ENCODE results near the gene TBC1D4.
A peak's percentile ranks its signal among the peaks of the same experiment; 100 is the strongest.

TBC1D4 gene

GRCh38 chr13:75468098-75468497 is 13.9 kb downstream of the TBC1D4 start:
- H3K9ac ChIP-seq (ENCODE audit: low read depth, low read length) = peak overlapping the region; percentile 11
- peaks cover 9% of the 10 kb centered on the region for H3K4me1 ChIP-seq (ENCODE audit: control insufficient read depth, insufficient read depth, low read length)
- H3K4me2 ChIP-seq (ENCODE audit: low read length) = peak overlapping the region; percentile 58
- H3K4me3 ChIP-seq (ENCODE audit: low read length) = no peak overlapping the region
- H3K27me3 ChIP-seq (ENCODE audit: control insufficient read depth, insufficient read depth, low read length) = no peaks in the 10 kb centered on the region
- no peaks in the 10 kb centered on the region for H3K36me3 ChIP-seq (ENCODE audit: insufficient read depth, low read length)
- no peaks in the 10 kb centered on the region for H3K9me3 ChIP-seq (replicated peaks; ENCODE audit: low read length)

DNA sequence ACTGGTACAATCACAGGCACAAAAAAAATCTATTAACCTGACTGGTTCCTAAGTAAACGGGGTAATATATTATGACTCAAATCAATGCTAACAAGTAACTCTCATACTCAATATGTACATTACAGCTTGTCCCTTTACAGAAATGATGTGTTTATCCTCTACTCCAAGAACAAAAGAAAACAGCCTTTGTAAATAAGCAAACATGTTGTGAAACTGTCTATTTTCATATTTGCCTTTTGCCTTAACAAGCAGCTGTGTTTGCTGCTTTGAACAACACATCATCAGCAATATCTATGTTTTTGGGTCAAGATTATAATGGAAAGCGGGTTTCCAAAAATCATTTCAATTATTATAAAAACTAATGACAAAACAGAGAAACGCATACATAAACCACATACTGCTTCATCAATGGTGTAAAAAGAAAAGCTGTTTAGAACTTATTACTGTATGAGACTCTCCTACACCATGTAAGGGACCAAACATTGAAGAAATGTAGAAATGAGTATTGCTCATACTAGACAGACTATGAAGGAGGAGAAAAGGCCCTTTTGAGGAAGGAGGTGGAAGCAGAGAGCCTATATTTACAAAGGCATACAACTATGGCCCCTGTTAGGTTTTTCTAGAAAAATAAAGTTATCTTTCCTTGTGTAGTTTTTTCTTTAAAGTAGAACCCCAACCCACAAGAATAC is 14.8 kb downstream of the TBC1D4 start:
- Histone ChIP-seq H3K27me3 (ENCODE audit: control insufficient read depth, insufficient read depth, low read length) (no peaks in the 10 kb centered on the region), H3K9ac (ENCODE audit: low read depth, low read length) (no peak overlapping the region), H3K4me1 (ENCODE audit: control insufficient read depth, insufficient read depth, low read length) (peaks cover 9% of the 10 kb centered on the region), H3K4me2 (ENCODE audit: low read length) (no peak overlapping the region), H3K4me3 (ENCODE audit: low read length) (no peak overlapping the region), H3K9me3 (replicated peaks; ENCODE audit: low read length) (no peaks in the 10 kb centered on the region), H3K36me3 (ENCODE audit: insufficient read depth, low read length) (no peaks in the 10 kb centered on the region)

DNA sequence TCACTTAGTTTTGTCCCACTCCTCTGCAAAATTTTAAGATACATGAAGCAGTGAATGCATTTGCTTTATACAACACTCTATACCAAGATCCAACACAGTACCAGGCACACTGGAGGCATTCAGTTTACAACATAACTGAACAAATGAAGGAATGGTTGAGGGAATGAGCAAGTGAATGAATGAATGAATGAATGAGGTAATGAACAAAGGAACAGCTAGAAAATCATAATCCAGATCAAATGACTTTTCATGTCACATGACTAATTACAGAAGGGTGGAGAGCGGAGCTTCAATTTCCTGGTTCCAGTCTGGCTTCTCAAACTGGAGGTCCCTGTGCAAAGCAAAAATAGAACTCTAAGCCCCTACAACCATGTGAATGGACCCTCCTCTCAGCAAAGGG is 16.7 kb downstream of the TBC1D4 start:
- H3K27me3 ChIP-seq (ENCODE audit: control insufficient read depth, insufficient read depth, low read length) = no peaks in the 10 kb centered on the region
- no peaks in the 10 kb centered on the region for H3K9me3 ChIP-seq (replicated peaks; ENCODE audit: low read length)
- no peak overlapping the region for H3K9ac ChIP-seq (ENCODE audit: low read depth, low read length)
- H3K4me2 ChIP-seq (ENCODE audit: low read length) = no peak overlapping the region
- H3K4me3 ChIP-seq (ENCODE audit: low read length) = no peak overlapping the region
- no peaks in the 10 kb centered on the region for H3K36me3 ChIP-seq (ENCODE audit: insufficient read depth, low read length)
- H3K4me1 ChIP-seq (ENCODE audit: control insufficient read depth, insufficient read depth, low read length) = peaks cover 17% of the 10 kb centered on the region

DNA sequence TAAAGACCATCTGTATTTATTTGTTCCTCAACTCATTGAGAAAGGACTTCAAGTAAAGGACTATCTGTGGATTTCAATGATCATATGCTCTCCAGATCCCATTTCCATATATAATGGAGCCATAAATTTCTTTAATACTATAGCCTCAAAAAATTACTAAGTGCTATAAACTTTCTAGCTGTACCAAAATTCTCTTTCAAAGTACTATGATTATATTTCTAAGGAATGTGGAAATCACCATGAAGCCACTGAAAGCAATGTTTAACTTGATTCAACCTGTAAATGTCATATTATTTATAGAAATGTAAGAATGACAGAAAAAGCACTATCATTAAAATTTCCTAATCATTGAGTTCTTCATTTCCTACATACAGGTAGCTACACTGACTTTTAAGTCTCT is 20.7 kb downstream of the TBC1D4 start:
- Histone ChIP-seq H3K4me3 (ENCODE audit: low read length) (no peak overlapping the region), H3K9me3 (replicated peaks; ENCODE audit: low read length) (no peaks in the 10 kb centered on the region), H3K9ac (ENCODE audit: low read depth, low read length) (no peak overlapping the region), H3K4me2 (ENCODE audit: low read length) (no peak overlapping the region), H3K4me1 (ENCODE audit: control insufficient read depth, insufficient read depth, low read length) (peaks cover 8% of the 10 kb centered on the region), H3K36me3 (ENCODE audit: insufficient read depth, low read length) (no peaks in the 10 kb centered on the region), H3K27me3 (ENCODE audit: control insufficient read depth, insufficient read depth, low read length) (no peaks in the 10 kb centered on the region)

DNA sequence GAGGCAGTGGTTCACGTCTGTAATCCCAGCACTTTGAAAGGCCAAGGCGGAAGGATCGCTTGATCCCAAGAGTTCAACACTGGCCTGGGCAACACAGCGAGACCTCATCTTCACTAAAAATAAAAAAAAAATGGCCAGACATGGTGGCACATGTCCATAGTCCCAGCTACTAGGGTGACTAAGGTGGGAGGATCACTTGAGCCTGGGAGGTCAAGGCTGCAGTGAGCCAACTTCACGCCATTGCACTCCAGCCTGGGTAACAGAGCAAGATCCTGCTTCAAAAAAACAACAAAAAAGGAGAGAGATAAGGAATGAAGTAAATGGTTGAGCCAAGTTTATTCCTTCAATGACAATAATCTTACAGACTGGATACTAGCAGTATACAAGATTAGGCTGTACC is 21.3 kb downstream of the TBC1D4 start:
- H3K9me3 ChIP-seq (replicated peaks; ENCODE audit: low read length) = no peaks in the 10 kb centered on the region

DNA sequence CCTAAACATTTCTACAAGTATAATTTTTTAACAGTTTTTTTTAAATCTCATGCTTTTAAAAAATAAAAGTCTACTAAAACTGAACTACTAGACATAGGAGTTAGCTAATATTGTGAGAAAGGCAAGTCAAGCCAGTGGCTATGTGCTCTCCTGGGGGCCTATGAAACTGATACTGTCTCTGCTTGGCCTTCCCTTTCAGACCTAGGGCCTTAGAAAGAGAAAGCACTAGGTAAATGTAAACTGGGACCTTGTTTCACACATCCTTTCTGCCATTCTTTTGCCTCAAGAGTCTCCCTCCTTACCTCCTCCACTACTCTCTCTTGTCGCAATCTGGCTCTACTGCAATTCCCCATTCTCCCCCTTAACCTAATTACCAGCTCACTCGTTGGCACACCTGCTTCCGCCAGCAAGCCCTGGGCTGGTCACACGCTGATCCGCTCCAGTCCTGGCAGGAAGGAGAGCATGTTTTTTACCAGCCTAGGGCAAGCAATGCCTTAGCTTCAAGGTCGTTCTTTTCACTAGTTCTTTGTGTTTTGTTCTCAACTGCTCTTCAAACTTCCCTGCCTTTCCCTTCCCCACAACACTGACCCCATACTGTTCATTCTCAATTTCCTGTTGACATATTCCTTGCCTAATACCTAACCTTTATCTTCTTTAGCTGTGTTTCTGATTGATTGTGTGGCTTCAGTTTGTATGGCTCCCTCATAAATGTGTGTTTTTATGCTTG is 23.1 kb downstream of the TBC1D4 start:
- Histone ChIP-seq H3K27me3 (ENCODE audit: control insufficient read depth, insufficient read depth, low read length) (no peaks in the 10 kb centered on the region), H3K9me3 (replicated peaks; ENCODE audit: low read length) (no peaks in the 10 kb centered on the region), H3K9ac (ENCODE audit: low read depth, low read length) (no peak overlapping the region), H3K4me3 (ENCODE audit: low read length) (no peak overlapping the region), H3K4me2 (ENCODE audit: low read length) (no peak overlapping the region), H3K4me1 (ENCODE audit: control insufficient read depth, insufficient read depth, low read length) (peaks cover 8% of the 10 kb centered on the region), H3K36me3 (ENCODE audit: insufficient read depth, low read length) (no peaks in the 10 kb centered on the region)

More for the DNA sequence above, 21.3 kb downstream of the TBC1D4 start:
- peaks cover 8% of the 10 kb centered on the region for H3K4me1 ChIP-seq (ENCODE audit: control insufficient read depth, insufficient read depth, low read length)
- no peak overlapping the region for H3K9ac ChIP-seq (ENCODE audit: low read depth, low read length)
- H3K4me3 ChIP-seq (ENCODE audit: low read length) = no peak overlapping the region
- no peaks in the 10 kb centered on the region for H3K36me3 ChIP-seq (ENCODE audit: insufficient read depth, low read length)
- H3K27me3 ChIP-seq (ENCODE audit: control insufficient read depth, insufficient read depth, low read length) = no peaks in the 10 kb centered on the region
- no peak overlapping the region for H3K4me2 ChIP-seq (ENCODE audit: low read length)

DNA sequence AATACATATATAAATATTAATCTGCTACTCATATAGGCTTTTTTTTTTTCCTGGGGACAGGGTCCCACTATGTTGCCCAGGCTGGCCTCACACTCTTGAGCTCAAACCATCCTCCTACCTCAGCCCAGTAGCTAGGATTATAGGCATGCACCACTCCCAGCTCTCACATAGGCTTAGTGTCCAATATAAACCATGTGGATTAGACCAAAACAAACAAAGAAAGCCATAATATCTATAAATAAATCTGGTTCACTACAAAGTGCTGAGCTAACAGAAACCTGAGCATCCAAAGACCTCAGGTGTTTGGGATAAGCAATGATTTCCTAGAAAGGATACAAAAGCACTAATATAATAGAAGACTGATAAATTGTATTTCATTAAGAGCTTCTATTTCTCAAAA is 26.0 kb downstream of the TBC1D4 start:
- Histone ChIP-seq H3K4me1 (ENCODE audit: control insufficient read depth, insufficient read depth, low read length) (peaks cover 11% of the 10 kb centered on the region), H3K27me3 (ENCODE audit: control insufficient read depth, insufficient read depth, low read length) (no peaks in the 10 kb centered on the region)

DNA sequence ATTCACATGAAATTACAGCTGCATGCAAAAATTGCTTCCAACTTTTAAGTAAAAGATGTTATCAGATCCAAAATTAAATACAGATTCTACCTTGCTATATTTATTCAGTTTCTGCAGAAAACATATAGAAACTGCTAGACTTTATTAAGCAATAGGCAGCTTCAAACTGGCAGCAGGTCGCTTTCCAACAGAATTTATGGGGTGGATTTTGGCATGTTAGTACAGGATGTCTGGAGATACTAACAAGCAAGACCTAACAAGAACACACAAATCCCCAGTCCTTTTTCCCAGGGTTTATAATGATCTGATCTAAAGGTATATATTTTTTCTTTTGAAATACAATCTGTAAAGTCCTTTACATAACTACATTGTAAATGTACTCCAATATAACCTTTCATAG is 27.5 kb downstream of the TBC1D4 start:
- Histone ChIP-seq H3K9me3 (replicated peaks; ENCODE audit: low read length) (no peaks in the 10 kb centered on the region), H3K4me2 (ENCODE audit: low read length) (no peak overlapping the region), H3K4me3 (ENCODE audit: low read length) (no peak overlapping the region), H3K36me3 (ENCODE audit: insufficient read depth, low read length) (no peaks in the 10 kb centered on the region), H3K9ac (ENCODE audit: low read depth, low read length) (no peak overlapping the region), H3K4me1 (ENCODE audit: control insufficient read depth, insufficient read depth, low read length) (peaks cover 7% of the 10 kb centered on the region), H3K27me3 (ENCODE audit: control insufficient read depth, insufficient read depth, low read length) (no peaks in the 10 kb centered on the region)

More for the DNA sequence above, 26.0 kb downstream of the TBC1D4 start:
- no peaks in the 10 kb centered on the region for H3K36me3 ChIP-seq (ENCODE audit: insufficient read depth, low read length)
- H3K4me3 ChIP-seq (ENCODE audit: low read length) = no peak overlapping the region
- H3K9ac ChIP-seq (ENCODE audit: low read depth, low read length) = no peak overlapping the region
- H3K9me3 ChIP-seq (replicated peaks; ENCODE audit: low read length) = no peaks in the 10 kb centered on the region
- no peak overlapping the region for H3K4me2 ChIP-seq (ENCODE audit: low read length)

DNA sequence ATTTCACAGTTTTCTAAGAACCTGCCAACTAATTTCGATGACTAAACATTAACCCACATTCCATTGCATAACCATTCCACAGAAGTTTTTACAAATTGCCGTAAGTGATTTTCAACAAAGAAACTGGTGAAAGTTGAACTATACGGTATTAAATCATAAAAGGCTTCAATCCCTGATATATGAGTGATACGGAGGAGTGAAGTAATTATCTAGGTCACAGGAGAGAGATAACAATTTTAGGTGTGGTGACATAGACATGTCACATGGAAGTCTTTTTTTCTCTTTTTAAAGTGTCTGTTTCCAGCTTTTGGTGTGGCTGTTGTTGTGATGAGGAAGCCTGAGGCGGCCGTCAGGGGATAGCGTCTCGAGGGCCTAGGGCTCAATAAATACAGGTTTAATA is 29.4 kb downstream of the TBC1D4 start:
- no peak overlapping the region for H3K4me3 ChIP-seq (ENCODE audit: low read length)
- H3K9me3 ChIP-seq (replicated peaks; ENCODE audit: low read length) = no peaks in the 10 kb centered on the region
- H3K4me1 ChIP-seq (ENCODE audit: control insufficient read depth, insufficient read depth, low read length) = peaks cover 7% of the 10 kb centered on the region
- peak overlapping the region; percentile 75 for H3K4me2 ChIP-seq (ENCODE audit: low read length)
- no peaks in the 10 kb centered on the region for H3K27me3 ChIP-seq (ENCODE audit: control insufficient read depth, insufficient read depth, low read length)
- H3K36me3 ChIP-seq (ENCODE audit: insufficient read depth, low read length) = no peaks in the 10 kb centered on the region
- H3K9ac ChIP-seq (ENCODE audit: low read depth, low read length) = peak overlapping the region; percentile 33

DNA sequence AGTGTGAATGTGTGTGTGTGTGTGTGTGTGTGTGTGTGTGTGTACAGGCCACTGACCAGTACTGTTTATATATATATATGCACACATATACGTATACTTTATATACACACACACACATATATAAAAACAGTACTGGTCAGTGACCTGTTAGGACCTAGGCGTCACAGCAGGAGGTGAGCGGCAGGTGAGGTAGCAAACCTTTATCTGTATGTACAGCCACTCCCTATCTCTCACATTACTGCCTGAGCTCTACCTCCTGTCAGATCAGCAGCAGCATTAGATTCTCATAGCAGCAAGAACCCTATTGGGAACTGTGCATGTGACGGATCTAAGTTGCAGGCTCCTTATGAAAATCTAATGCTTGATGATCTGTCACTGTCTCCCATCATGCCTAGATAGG is 34.5 kb downstream of the TBC1D4 start:
- Histone ChIP-seq H3K27me3 (ENCODE audit: control insufficient read depth, insufficient read depth, low read length) (no peaks in the 10 kb centered on the region), H3K4me2 (ENCODE audit: low read length) (no peak overlapping the region), H3K36me3 (ENCODE audit: insufficient read depth, low read length) (no peaks in the 10 kb centered on the region), H3K4me1 (ENCODE audit: control insufficient read depth, insufficient read depth, low read length) (peaks cover 18% of the 10 kb centered on the region), H3K9ac (ENCODE audit: low read depth, low read length) (no peak overlapping the region), H3K4me3 (ENCODE audit: low read length) (no peak overlapping the region), H3K9me3 (replicated peaks; ENCODE audit: low read length) (no peaks in the 10 kb centered on the region)

GRCh38 chr13:75446874-75447273 is 35.1 kb downstream of the TBC1D4 start:
- H3K4me1 ChIP-seq (ENCODE audit: control insufficient read depth, insufficient read depth, low read length) = peaks cover 15% of the 10 kb centered on the region
- no peaks in the 10 kb centered on the region for H3K27me3 ChIP-seq (ENCODE audit: control insufficient read depth, insufficient read depth, low read length)
- no peak overlapping the region for H3K4me3 ChIP-seq (ENCODE audit: low read length)

More at GRCh38 chr13:75446874-75447273, 35.1 kb downstream of the TBC1D4 start:
- Histone ChIP-seq H3K36me3 (ENCODE audit: insufficient read depth, low read length) (no peaks in the 10 kb centered on the region), H3K9me3 (replicated peaks; ENCODE audit: low read length) (no peaks in the 10 kb centered on the region), H3K4me2 (ENCODE audit: low read length) (no peak overlapping the region), H3K9ac (ENCODE audit: low read depth, low read length) (no peak overlapping the region)

All from skeletal muscle satellite cell (primary cell).